NCI-H460 (cell line): ENCODE data around the gene TELO2. TPM values are rescaled to one million over a fixed set of nuclear protein-coding genes. Genes with fewer than 3 reads are reported as not detected.

Source experiments
- DNase-seq: peaks from one replicate; pipeline ENCODE4 v3.0.0-alpha.2; 2016; ENCODE audit warnings: low read depth; ENCODE audit errors: extremely low read depth
- polyA plus RNA-seq: library from polyadenylated mRNA; depleted of rRNA; stranded (reverse); fragments of >200 nt; gene quantifications from 2 replicates; pipeline ENCODE4 v1.2.3, GENCODE V29; 2014; cell fraction: nucleus; rRNA removed
- total RNA-seq: library from RNA; depleted of rRNA; stranded (reverse); fragments of >200 nt; shearing (Covaris generic); gene quantifications from 2 replicates; pipeline ENCODE4 v1.2.3, GENCODE V29; 2014; rRNA removed

The TELO2 gene
- total RNA-seq: 7.8 and 8.1 TPM in 2 replicates
- 295 and 308 TPM in 2 replicates for polyA plus RNA-seq

GRCh38 chr16:1492923-1493745, at the start of gene TELO2:
Gene TELO2 (plus strand): TSS chr16:1493360. CDS start chr16:1494282, 922 bp downstream.
- peak; percentile 69 for DNase-seq

GRCh38 chr16:1443403-1443973, 49.7 kb upstream of the TELO2 start:
- no peak for DNase-seq

- no peak for DNase-seq
These were observed 49.0 kb upstream of the TELO2 start, which contains the start of gene CCDC154 for GRCh38 chr16:1443980-1444729. Gene CCDC154 (minus strand): TSS chr16:1444556. CDS start chr16:1444322, 234 bp downstream.

GRCh38 chr16:1444730-1445517, 48.2 kb upstream of the TELO2 start:
- no peak for DNase-seq

- DNase-seq: no peak
These were observed 47.5 kb upstream of the TELO2 start for GRCh38 chr16:1445518-1446203.

GRCh38 chr16:1446296-1447080, 46.7 kb upstream of the TELO2 start:
- no peak for DNase-seq

GRCh38 chr16:1447965-1448364, 45.2 kb upstream of the TELO2 start:
- no peak for DNase-seq

GRCh38 chr16:1448536-1449116, 44.5 kb upstream of the TELO2 start:
- no peak for DNase-seq

GRCh38 chr16:1449201-1449788, 43.9 kb upstream of the TELO2 start:
- DNase-seq: no peak

GRCh38 chr16:1450218-1450617, 42.9 kb upstream of the TELO2 start:
- DNase-seq: no peak

- no peak for DNase-seq
These were observed 42.3 kb upstream of the TELO2 start for GRCh38 chr16:1450841-1451240.

GRCh38 chr16:1451702-1452392, 41.3 kb upstream of the TELO2 start:
- no peak for DNase-seq

GRCh38 chr16:1452530-1452929, 40.6 kb upstream of the TELO2 start:
- DNase-seq: no peak

GRCh38 chr16:1453316-1453715, 39.8 kb upstream of the TELO2 start:
- no peak for DNase-seq

GRCh38 chr16:1454561-1454960, 38.6 kb upstream of the TELO2 start:
- no peak for DNase-seq

- DNase-seq: no peak
These were observed 37.7 kb upstream of the TELO2 start for GRCh38 chr16:1455190-1456171.

GRCh38 chr16:1456951-1457350, 36.2 kb upstream of the TELO2 start:
- DNase-seq: no peak
